IPS DF 4.7 (cell line): ENCODE measurements around the gene C4orf50.

ENCODE experiments used
- DNase-seq: peaks from one replicate; pipeline ENCODE4 v3.0.0-alpha.2; 2013; ENCODE audit warnings: low spot score; ENCODE audit errors: extremely low read depth

C4orf50 gene

DNA sequence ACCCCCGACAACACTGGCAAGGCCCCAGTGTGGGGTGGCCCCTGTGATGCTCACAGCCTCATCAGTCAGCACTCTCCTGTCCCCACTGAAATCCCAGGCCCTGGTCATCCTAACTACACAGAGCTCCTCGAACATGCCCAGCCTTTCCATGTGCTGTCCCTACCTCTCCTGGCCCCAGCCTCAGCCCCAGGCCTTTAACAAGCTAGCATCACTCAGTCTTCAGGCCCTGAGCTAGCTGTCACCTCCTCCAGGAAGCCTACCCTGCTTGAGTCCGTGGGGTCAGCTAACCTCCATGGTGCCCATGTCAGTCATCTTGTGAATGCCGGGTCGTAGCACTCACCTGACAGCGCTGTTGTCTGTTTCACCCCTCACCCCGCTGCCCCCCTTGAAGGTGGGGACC lies 25.6 kb upstream of the C4orf50 start:
- DNase-seq, result no peak

- DNase-seq, result no peak
Measured at GRCh38 chr4:6043188-6043587, 25.0 kb upstream of the C4orf50 start.

DNA sequence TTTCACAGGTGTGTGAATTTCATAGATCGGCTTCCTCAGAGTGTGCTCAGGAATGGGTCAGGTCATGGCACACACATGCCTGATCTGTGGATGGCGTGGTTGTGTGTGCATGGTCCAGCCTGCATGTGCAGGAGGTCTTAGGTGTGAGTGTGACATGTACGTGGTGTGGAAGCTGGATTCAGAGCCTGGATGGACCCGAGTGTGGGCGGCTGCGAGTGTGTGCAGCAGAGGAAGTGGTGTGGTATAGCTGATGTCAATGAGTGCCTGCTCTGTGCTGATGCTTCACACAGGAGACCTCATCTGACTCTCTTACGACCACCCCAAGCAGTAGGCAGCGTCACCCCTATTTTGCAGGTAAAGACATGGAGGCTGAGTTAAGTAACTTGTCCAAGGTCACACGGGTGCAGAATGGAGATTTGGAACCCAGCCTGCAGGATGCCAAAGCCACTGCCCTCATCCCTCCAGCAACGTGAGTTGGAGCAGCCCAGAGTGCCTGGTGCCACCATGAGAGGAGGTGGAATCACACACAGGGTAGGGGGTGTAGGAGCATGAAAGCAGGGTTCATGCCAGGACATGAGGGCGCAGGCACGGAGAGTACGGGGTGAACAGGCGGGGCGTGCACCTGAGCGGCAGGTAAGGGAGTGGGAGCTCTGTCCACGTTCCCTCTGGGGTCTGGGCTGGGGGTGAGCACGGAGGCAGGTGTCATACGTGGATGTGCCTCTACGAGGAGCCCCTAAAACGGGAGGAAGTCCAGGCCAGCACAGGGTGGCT lies 24.2 kb upstream of the C4orf50 start:
- no peak for DNase-seq

GRCh38 chr4:6041800-6042199 lies 23.6 kb upstream of the C4orf50 start:
- DNase-seq, result no peak

DNA sequence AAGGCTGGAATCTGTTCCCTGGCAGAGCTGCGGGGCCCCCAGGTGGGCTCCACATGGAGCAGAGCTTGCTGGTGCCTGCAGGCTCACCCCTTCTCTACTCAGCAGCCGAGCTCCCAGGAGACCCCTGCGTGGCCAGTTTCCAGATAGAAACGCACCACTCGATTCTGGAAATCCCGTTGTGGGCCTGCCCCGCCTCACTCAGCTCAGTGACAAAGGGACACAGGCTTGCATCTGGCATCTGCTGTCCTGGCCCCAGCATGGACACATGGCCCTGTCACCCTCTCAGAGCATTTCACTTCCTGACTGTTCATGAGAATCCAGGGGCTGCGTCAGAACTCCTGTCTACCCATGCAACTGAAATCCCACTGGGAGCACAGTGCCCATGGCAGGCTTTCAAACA lies 20.5 kb upstream of the C4orf50 start:
- DNase-seq, result no peak

- no peak for DNase-seq
Measured at GRCh38 chr4:6035786-6036185, 17.6 kb upstream of the C4orf50 start.

DNA sequence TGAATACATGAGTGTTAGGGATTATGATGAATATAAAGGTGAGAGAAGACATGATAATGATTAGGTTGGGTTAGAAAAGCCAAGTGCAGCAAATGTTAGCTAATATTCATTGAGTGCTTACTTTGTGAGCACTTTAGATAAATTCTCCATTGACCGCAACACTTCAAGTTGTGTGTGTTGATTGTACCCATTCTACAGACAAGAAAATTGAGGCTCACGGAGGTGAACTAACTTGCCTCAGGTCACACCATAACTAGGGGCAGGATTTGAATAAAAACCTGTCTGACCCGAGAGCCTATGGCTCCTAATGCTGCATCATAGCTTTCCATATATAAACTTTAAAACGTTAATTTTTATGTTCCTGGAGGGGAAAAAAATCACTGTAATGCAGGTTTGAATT lies 15.2 kb upstream of the C4orf50 start:
- no peak for DNase-seq

DNA sequence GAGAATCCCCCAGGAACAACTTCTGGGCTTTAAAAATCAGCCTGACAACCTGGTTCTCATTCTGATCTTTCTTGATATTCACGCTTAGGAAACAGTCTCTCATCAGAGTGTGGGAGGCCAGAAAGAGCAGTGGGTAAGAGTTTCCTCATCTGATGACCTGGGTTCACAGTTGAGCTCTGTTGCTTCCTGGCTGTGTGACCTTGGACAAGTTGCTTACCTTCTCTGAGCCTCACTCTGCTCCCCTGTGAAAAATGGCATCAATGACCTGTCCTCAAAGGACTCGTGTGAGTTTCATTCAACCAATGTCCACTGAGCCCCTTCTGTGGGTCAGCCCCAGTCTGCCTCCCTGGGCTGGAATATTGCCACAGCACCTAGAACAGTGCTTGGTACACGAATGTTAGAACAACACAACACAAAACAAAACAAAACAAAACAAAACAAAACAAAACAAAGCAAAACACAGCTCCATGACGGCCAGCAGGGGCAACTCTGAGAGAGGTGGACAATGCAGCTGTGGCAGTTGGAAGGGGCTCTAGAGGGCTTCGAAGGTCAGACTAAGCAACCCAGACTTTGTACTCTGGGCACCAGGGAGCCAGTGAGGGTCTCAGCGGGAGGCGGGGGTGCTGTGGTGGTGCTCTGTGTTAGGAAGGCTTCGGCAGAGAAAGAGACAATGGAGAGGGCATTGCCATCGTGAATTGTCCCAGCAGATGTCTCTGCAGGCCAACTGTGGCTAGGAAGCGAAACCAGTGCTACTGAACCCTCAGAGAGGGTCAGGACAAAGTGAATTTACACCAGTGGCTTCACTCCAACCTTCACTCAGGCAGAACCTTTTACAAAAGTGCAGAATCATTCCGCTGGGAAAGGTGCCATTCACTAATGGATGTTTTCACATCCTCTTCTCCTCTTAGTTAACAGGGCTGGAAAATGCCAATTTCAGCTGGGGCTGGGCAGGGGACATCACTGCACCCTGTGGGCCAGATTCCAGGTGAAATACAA lies 14.3 kb upstream of the C4orf50 start:
- no peak for DNase-seq

GRCh38 chr4:6031846-6032245 lies 13.6 kb upstream of the C4orf50 start:
- DNase-seq, result no peak

DNA sequence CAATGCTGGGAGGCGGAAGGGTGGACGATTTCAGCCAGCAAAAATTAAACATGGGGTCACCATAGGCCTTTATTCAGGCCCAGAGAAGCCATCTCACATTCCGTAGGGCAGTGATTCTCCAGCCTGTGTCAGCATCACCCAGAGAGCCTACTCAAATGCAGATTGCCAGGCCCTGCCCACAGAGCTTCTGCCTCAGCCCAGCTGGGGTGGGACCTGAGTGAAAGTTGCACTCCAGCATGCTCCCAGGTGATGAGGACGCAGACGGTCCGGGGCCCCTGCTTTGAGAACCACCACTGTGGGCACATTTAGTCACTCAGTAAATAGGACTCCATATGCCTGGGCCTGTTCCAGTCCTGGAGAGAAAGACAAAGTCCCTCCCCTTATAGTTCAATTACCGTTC lies 12.4 kb upstream of the C4orf50 start:
- no peak for DNase-seq

- DNase-seq, result no peak
Measured at GRCh38 chr4:6029254-6029653, 11.0 kb upstream of the C4orf50 start.

DNA sequence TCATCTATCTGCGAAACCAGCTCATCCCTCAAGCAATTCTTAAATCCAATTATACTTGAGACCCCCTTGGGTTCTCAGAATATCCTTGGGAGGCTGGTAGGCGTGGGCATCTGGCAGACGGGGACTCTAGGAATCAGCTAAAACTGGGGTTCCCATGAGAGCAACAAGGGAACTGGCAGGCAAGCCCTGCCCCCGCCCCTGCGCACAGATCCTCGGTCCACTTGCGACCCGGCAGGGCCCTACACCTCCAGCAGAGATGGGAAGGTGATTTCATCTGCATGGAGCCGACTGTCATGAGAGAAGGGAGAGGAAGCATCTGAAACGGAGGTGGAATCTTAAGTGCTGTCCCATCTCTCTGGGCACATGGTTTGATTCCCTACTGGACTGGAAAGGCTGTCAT lies 9.9 kb upstream of the C4orf50 start:
- DNase-seq, result no peak

- no peak for DNase-seq
Measured at GRCh38 chr4:6027392-6027791, 9.2 kb upstream of the C4orf50 start.

GRCh38 chr4:6024313-6024960 lies 6.2 kb upstream of the C4orf50 start:
- DNase-seq, result no peak

- DNase-seq, result no peak
Measured at GRCh38 chr4:6023731-6024130, 5.5 kb upstream of the C4orf50 start.

DNA sequence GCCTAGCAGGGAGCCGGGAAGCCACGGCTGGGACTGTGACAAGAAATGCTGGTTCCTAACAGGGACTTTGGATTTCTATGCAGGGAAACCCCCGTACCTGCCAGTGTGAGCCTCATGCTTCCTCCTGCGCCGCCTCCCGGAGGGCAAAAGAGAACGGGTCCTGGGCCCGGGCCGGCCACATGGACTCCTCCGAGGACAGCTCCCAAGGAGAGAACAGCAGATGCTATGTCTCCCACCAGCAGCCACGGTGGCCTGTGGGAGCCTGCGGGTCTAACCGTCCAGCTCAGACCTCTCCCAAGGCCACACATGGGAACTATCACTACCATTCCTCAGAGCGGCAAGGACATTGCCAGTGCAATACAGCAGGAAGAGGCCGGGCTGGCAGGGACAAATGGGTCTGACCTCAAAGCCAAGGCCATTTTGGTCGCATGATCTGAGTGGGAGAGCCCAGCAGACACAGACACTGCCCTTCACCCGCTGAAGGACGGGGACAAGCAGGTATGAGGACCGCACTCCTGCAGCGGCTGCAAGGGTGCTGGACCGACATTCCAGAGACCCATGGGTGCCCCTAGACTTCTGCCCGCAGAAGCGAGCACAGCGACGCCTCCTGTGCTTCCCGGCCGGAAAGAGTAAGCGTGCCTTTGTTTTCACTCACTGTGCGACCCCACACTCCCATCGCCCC lies 4.5 kb upstream of the C4orf50 start:
- DNase-seq, result no peak

DNA sequence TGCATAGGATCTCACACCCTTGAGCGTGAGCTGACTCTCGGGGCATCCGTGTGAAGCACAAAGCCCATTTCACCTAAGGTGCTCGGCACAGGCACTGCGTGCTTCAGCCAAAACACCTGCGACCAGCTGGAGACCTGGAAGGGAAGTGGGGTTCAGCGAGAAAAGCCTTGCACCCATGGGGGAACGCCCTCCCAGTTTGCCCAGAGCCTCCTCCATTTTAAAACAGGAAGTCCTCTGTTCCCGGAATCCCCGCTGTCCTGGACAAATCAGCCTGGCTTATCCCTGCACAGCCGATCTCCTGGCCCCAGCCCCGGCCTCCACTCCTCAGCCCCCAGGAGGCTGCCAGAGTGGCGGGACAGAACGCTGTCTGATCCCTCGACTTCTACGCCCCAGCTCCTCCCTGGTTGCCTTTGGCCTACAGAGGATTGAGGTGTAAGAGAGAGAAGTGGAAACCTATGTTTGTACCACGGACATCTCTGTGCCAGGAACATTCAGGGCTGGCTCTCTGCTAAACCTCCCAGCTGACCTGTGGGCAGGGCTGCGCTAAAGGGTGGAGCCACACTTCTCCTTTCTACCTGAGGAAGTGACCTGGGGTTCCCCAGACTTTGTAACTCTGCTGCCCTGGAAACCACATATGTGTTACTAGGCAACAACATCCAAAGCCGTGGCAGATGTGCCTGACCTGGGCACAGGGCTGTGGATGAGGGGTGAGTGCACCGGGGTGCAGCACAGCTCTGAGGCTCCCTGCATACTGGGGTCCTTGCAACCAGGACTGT lies 3.8 kb upstream of the C4orf50 start:
- DNase-seq, result no peak

GRCh38 chr4:6020613-6021012 lies 2.4 kb upstream of the C4orf50 start:
- no peak for DNase-seq

DNA sequence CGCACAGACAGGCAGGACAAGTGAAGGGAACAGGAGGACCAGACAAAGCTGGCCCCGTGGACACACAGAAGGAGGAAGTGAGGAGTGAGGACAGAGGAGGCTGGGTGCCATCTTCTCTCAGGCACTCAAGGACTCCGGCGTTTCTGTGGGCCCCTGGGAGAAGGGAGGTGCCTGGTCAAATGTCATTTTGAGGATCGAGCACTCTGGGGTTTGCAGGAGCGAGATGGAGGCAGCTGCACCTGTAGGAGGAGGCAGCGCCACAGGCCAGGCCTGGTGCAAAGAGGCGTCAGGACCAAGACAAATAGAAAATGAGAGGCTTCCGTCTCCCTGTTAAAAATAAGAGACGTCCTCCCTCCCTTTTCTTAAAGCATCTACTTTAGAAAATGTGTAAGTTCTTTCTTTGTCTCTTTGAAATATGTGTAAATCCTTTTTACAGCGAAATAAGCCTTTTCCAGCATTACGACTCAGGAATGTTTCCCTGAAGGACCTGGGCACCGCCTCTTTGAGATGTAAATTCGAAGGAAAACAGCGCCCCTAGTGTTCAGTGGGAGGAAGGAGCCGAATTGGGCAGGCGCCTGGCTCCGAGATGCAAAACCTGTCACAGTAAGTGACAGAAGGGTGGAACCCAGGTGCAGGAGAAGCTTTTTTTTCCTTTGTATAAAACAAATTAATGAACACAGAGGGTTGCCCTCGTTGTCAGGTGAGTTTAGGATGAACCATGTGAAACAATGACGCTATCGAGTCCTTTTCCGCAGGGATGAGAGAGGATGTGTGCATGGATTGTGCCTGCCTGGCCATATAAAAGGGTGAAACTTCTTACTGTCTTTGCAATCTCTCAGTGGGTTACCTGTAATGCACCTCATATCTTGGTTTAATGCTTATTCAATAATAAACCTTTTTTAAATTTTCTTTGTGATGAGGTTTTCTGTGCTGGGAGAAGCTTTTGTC lies 1.4 kb upstream of the C4orf50 start:
- DNase-seq, result no peak

- DNase-seq, result no peak
Measured at GRCh38 chr4:6017800-6018199, 431 bp downstream of the C4orf50 start.
